HG03558 (cell line): Measurements from ENCODE around the gene SEMA4D.
A peak's percentile ranks its signal among the peaks of the same experiment; 100 is the strongest.
"Not testable (repeated sequence)": the region's sequence is repeated elsewhere in the genome, so short reads cannot be mapped to it uniquely, and the experiment has no call there.

ENCODE experiments used
- ATAC-seq: cut with Tn5 transposase; IDR thresholded peaks from one replicate; pipeline ENCODE4 v1.9.1; 2021; ENCODE audit warnings: moderate number of reproducible peaks; ENCODE audit not compliant: unreplicated experiment; ENCODE audit errors: extremely low read depth

SEMA4D gene

DNA sequence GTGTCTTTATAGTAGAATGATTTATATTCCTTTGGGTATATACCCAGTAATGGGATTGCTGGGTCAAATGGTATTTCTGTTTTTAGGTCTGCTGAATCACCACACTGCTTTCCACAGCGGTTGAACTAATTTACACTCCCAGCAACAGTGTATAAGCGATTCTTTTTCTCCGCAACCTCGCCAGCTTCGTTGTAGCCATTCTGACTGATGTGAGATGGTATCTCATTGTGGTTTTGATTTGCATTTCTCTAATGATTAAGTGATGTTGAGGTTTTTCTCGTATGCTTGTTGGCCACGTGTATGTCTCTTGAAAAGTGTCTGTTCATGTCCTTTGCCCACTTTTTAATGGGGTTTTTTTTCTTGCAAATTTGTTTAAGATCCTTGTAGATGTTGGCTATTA lies 154.1 kb downstream of the SEMA4D start:
- not testable (repeated sequence) for ATAC-seq

DNA sequence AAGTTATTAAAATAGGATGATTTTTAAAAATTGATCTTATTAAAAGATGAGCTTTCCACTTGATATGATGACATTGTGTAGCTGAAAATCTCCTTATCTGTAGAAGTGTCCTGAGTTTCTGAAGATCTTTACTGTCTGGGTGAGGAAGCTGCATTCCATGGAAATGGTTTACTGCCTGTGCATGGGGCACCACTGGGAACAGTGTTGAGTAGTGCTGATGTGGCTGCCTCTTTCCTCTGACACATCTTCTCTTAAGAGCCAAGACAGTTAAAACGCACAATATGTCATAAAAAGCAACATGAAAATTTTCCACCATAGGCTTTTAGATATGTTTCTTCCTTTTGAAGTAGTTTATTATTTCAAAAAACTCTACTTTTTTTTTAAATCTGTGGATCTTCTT lies 155.0 kb downstream of the SEMA4D start:
- no peak for ATAC-seq

DNA sequence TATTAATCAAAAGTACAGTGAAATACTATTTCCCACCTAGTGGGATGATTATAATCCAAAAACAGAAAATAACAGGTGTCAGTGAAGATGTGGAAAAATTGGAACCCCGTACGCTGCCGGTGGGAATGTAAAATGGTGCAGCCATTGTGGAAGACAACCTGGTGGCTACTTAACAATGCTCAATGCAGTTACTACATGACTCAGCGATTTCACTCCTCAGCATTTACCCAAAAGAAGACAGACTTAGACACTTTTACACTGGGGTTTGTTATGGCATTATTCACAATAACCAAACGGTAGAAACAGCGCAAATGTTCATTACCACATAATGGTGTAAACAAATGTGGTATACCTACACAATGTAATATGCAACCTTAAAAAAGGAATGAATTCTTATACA lies 155.7 kb downstream of the SEMA4D start:
- ATAC-seq, result no peak

DNA sequence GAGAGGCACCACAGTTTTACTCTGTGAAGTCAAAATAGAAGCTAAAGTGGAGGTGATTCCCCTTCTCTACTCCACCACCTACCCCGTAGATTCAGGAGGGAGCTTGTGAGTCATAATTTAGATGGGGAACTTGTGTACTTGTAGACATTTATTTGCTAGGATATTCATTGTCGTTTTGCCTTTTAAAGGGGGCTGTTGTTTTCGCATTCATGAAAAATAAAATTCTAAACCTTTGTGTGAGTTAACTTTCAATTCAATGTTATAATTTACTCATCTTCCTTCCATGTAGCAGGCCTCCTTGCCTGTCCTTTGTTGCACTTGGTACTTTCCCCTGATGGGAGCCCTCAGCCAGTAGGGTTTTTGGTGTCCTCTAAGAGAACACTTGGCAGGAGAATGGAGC lies 157.6 kb downstream of the SEMA4D start:
- ATAC-seq, result peak; percentile 76

DNA sequence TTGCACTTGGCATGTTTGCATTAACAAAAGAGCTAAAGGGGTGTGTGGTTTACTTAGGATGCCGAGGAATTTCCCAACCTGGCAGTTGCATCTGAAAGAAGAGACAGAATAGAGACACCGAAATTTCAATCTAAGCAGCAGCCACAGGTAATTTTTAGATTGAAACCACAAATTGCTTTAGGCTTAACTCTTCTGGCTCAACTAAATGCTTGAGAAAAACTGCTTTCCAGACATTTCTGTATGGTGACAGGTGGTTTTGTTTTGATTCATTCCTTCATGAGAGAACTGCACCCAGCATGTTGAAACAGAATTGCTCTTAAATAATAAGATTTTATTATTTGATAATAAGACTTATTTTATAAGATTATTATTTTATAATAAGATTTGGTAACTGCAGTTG lies 158.1 kb downstream of the SEMA4D start:
- no peak for ATAC-seq

DNA sequence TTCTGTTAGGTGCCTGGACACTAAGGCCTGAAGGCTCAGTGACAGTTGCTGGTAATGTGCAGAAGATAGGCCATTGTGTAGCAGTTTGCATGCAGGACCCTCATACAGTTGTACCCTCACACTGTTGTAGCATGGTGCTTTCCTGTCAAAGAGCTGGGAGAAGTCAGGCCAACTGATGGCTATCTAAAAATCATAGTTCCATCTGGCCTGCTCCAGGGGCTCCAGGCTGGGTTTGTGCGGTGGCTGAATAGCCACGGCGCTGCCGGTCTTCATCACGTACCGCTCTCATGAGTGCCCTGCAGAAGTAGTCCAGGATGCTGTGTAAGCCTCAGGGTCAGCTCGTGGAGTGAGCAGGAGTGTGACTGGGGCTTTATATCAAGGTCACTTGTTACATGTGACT lies 167.4 kb downstream of the SEMA4D start:
- ATAC-seq, result no peak

DNA sequence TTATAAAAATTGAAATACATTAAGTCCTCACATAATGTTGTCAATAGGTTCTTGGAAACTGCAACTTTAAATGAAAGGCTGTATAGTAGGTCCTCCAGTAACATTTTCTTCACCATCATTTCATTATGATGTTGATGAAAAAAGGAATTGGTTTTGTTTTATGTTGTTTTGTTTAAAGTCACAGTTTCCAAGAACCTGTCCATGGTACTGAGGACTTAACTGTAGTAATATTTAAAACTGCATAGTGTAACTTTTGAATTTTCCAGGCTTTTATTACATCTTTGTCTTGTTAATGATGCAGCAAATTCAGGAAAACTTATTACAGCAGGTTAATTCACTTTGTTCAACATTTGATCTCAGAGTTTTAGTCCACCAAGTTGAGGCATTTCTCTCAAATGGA lies 168.0 kb downstream of the SEMA4D start:
- no peak for ATAC-seq

DNA sequence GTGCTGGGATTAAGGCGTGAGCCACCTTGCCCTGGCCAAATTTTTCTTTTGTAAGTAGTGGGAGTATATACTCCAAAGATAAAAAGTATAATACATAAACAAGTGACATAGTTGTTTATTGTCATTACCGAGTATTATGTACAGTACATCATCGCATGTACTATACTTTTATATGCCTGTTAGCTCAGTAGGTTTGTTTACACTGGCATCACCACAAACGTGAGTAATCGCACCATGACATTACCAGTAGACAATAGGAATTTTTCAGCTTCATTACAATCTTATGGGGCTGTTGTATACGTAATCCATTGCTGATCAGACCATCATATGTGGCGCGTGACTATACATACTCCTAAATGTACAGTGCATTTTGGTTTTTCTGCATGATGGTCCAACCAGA lies 169.8 kb downstream of the SEMA4D start:
- no peak for ATAC-seq

DNA sequence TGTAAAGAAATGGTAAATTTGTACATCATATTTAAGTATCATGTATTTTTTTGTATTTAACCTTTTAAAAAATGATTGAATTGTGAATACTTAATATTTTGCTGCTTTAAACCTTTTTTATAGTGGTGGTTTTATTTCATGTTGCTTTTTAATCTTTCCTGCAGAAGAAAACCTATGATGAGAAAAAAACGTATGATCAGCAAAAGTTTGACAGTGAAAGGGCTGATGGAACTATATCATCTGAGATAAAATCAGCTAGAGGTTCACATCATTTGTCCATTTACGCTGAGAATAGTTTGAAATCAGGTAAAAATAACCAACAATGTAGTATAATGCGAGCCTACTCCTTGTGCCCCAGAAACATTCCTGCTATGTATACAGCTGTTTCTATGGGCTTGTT lies 172.2 kb downstream of the SEMA4D start:
- ATAC-seq, result no peak

DNA sequence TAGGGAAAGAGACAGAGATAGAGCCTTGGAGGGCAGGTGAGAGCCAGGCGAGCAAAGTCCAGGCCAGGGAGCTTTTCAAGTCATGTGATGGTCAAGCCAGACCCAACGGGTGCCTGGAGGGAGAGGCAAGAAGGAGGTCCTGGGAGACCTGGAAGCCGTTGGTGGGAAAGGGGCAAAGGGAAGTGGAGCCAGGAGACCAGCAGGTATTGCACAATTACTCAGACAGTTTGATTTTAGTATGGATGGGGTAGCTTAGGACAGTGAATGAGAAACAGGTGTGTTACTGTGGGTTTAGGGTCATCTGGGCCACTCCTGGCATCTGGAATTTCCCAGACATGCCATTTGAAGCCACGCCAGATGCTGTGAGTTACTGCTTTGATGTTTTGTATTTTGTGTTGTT lies 174.5 kb downstream of the SEMA4D start:
- no peak for ATAC-seq

DNA sequence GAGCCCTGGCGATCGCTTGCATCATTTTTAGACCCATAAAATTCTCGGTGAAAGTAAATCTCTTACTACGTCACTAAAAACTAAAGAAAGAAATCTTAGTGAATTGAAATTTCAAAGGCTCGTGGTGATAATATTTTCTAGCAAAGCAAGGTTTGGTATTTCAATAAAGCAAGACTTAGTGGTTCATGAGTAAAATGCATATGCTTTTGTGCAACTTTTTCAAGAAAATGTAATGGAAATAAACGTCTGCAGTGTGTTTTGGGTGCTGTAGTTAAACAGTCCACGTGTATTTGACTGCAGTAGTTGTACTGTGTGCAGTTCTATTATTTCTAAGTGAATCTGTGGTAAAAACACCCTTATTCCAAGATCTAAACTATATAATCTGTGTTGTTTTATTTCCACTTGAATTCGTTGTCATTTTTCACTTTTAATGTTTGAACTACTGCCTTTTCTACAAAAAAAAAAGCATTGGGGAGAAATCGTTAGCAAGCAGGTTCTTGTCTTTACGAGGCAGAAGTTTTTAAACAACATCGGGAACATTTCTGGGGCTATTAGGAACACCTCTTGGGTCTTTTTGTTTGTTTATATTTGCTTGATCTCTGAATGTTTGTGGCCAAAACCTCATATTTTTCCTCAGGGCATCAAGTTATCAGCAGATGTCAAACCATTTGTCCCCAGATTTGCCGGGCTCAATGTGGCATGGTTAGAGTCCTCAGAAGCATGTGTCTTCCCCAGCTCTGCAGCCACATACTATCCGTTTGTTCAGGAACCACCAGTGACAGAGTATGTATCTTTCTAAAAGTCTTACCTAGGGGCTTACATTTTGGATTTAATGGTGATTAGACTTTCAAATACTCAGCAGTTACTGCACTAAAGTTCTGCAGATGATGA lies 178.7 kb downstream of the SEMA4D start:
- no peak for ATAC-seq

DNA sequence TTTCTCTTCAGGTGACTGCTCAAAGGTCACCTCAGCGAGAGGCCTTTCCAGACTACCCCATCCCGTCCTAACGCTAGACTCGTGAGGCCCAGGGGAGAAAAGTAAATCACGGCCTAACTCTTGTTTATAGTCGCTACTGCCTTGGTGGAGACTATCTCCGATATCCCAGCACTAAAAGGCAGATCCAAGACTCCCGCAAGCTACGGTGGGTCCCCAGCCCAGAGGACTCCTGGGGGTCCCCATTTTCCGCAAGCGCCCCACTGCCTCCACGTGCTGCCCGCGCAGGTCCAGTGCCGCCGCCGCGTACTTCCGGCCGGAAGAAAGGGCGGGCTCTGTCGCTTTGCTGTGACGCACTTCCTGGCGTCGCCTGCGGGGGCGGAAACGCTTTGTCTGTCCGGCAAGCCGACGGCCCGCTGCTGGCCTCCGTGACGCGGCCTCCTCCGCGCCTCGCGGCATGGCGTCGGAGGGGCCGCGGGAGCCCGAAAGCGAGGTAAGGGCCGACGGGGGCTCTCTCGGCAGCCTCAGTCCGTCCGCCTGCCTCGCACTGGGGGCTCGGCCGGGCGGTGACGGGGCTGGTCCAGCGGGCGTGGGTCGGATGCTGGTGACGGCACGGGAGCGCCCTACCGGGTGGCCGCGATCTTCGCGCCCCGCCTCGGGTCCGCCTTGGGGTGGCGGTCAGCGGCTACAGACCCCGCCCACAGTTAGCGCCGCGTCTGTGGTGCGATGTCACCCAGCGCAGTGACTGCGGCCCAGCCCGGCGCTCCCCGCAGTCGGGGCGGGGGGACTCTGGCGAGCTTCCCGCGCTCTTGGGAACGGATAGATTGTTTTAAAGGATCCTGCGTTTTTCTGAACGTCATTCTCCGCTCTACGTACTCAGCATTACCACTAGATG lies 179.5 kb downstream of the SEMA4D start, which contains the start of gene SECISBP2:
Gene SECISBP2, plus strand, starts transcription at position 378 of the 892 bp plus-strand sequence. Its CDS starts 77 bp downstream, at position 455.
- ATAC-seq, result peak; percentile 75

DNA sequence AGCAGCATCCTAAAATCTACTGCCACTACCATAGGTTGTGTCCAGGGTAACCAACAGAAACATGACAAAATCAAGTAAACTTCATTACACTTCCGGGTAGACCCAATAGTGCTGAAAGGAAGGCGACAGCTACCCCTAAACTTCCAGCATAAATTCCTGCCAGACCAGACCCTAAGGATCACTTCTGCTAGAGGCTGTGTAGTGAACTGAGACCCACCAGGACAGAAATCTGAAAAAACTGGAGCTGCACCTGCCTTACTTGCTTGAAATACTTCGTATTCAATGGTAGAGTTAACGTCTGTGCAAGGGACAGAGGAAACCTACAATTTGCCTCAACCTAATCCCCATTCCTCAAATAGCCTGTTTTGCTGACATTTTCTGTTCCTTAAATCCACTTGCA lies 180.6 kb downstream of the SEMA4D start:
- ATAC-seq, result no peak

DNA sequence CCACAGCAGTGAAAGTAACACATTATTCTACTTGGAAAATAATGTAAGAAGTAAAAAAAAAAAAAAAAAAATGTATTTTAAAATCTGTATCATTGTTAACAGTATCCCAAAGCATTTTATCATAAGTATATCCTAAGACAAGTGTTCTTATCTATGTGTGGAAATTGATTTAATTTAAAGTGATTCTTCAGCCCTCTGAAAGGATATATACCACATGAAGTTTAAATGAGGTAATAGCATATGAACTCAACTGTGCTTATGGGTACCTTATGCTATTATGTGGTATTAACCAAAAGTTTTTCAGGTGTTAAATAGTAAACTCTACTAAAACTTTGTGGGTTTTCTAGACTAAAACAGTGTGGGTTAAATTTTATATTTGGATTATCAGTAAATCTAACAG lies 182.4 kb downstream of the SEMA4D start:
- no peak for ATAC-seq

DNA sequence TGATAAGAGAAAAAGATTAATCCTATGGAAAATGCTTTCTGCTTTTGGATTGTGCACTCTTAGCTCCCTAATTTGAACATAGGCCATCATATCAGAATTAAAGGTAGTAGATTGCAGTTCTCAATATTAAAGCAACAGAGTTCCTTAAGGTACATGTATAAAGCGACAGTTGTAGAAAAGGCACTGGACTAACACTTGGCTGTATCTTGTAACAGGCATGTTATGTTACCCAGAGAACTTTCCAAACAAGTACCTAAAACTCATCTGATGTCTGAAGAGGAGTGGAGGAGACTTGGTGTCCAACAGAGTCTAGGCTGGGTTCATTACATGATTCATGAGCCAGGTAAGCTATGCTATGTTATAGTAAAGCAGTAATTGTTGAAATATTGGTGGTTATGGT lies 183.0 kb downstream of the SEMA4D start:
- no peak for ATAC-seq

DNA sequence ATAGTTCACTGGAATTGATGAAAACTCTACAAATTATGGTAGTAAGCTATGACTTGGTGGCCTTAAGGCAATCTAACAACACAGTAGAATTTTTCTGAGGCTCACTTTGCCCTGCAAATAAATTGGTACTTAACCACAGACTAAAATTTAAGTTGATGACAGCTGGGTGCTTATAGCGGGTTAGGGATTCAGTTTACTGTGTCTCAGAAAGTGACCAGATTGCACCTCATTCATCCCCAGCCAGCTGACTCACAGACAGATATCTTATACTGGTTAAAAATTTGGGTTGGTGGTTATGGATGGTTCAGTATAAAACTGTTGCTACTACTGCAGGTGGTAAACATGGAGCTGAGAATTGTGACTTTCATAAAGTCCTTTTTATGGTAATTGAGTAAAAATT lies 184.1 kb downstream of the SEMA4D start:
- no peak for ATAC-seq

DNA sequence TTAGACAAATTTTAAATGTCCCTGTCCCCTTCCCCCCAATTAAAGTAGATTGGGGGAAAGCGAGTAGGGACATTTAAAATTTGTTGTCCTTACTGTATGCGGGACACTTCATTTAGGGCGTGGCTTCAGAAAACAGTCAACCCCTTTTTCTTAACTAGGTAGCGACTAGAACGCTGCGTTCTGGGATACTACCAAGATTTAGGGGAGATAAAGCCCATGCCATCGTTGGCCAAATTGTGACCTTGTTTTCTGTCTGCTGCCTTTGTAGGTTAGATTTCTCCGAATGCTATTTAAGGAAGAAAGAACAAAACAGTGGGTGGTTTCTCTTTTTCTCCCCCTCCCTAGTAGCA lies 185.7 kb downstream of the SEMA4D start:
- ATAC-seq, result no peak

DNA sequence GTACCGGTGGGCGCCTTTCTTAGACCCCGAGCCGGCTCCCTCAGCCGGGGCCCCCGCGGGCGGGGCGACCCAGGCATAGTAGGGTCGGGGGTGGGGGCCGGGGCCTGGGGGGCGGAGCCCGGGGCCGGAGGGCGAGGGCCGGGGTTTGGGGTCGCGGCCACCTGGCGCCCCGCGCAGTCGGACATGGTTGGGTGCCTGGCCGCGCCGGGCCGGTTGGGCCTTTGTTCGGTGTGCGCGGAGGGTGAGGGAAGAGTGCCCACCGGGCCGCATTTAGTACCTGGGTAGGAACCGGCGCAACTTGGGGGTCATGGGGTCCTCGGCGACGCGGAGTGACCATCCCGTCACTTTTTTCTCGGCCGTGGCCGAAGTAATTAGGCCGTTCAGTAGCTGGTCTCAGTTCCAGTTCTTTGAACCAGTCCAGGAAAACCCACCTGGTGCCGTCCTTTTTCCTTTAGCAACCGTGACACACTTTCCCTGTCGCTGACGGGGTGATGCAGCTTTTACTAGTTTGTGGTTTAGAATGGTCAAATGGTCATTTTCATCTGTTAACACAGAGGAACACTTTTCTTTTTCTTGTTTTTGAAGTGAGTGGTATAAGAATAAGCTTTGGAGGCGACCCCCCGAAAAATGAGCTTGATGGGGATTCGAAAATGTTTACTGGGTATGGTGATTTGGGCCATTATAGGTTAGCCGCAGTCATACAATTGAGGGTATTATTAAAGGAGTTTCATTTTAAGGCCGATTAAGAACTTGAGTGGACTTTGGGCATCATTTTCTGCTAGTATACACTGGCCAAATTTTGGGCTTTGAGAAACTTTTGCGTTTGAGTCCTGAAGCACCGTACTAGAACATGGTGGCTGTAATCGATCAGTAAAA lies 186.3 kb downstream of the SEMA4D start:
- no peak for ATAC-seq
